Smooth muscle cell (in vitro differentiated cells): ENCODE data around the gene BMAL1. TPM values are rescaled to one million over a fixed set of nuclear protein-coding genes. Genes with fewer than 3 reads are reported as not detected.

Experiments
- DNase-seq: peaks from one replicate; lab custom pipeline; 2025; ENCODE audit not compliant: unreplicated experiment; lab: John Stamatoyannopoulos, UW
- H2AFZ ChIP-seq: fragments of 200-600 bp; sonication (generic); 2 replicates; pipeline ENCODE4 v1.6.0; 2016; ENCODE audit warnings: antibody characterized with exemption, low read depth, mild to moderate bottlenecking
- H3F3A ChIP-seq: fragments of 200-600 bp; sonication (generic); 2 replicates; pipeline ENCODE4 v1.6.0; 2017; ENCODE audit warnings: antibody characterized with exemption, low read depth
- H3K27ac ChIP-seq: fragments of 200-600 bp; sonication (generic); 2 replicates; pipeline ENCODE4 v1.5.1; 2016; ENCODE audit warnings: low read depth, mild to moderate bottlenecking
- H3K27me3 ChIP-seq: fragments of 200-600 bp; sonication (generic); 2 replicates; pipeline ENCODE4 v1.6.1; 2016; ENCODE audit warnings: low read depth, mild to moderate bottlenecking
- H3K36me3 ChIP-seq: fragments of 200-600 bp; sonication (generic); 2 replicates; pipeline ENCODE4 v1.5.1; 2016; ENCODE audit warnings: low read depth
- H3K4me1 ChIP-seq: fragments of 200-600 bp; sonication (generic); 2 replicates; pipeline ENCODE4 v1.5.1; 2016; ENCODE audit warnings: low read depth
- H3K4me2 ChIP-seq: fragments of 200-600 bp; sonication (generic); 2 replicates; pipeline ENCODE4 v1.6.0; 2016; ENCODE audit warnings: mild to moderate bottlenecking
- H3K4me3 ChIP-seq: fragments of 200-600 bp; sonication (generic); 2 replicates; pipeline ENCODE4 v1.5.1; 2016; ENCODE audit warnings: mild to moderate bottlenecking
- H3K79me2 ChIP-seq: fragments of 200-600 bp; sonication (generic); 2 replicates; pipeline ENCODE4 v1.6.0; 2016; ENCODE audit warnings: low read depth, mild to moderate bottlenecking
- H3K9ac ChIP-seq: fragments of 200-600 bp; sonication (generic); 2 replicates; pipeline ENCODE4 v1.6.0; 2016; ENCODE audit warnings: low read depth
- H3K9me3 ChIP-seq: fragments of 200-600 bp; sonication (generic); replicated peaks from 2 replicates; pipeline ENCODE4 v1.5.1; 2016; ENCODE audit warnings: low read depth
- H4K20me1 ChIP-seq: fragments of 200-600 bp; sonication (generic); 2 replicates; pipeline ENCODE4 v1.6.0; 2016; ENCODE audit warnings: low read depth
- WGBS: methylation state at CpG from one replicate; pipeline ENCODE4 v1.1.7; 2016; ENCODE audit warnings: low lambda C conversion rate; 5-methylcytosine and 5-hydroxymethylcytosine counted together
- polyA plus RNA-seq: library from polyadenylated mRNA; unstranded; fragments of >200 nt; fragmentation: Nextera tagmentation; extraction: Ambion mirVana; gene quantifications from 2 replicates; pipeline ENCODE4 v1.2.1, GENCODE V29; 2016
- total RNA-seq: library from RNA; depleted of rRNA; stranded (reverse); fragments of >200 nt; gene quantifications from 2 replicates; pipeline ENCODE4 v1.2.3, GENCODE V29; 2014
- TF ChIP-seq, protein P1 (sequence below): fragments of 200-600 bp; sonication (generic); IDR thresholded peaks from 2 replicates; pipeline ENCODE4 v1.5.1; 2017; ENCODE audit warnings: borderline replicate concordance, mild to moderate bottlenecking, antibody characterized with exemption; ENCODE audit not compliant: insufficient read depth, poor library complexity, severe bottlenecking

The BMAL1 gene
- total and polyA plus RNA-seq, 2 experiments from 2014 or later = 9.9 to 24.5 TPM

DNA sequence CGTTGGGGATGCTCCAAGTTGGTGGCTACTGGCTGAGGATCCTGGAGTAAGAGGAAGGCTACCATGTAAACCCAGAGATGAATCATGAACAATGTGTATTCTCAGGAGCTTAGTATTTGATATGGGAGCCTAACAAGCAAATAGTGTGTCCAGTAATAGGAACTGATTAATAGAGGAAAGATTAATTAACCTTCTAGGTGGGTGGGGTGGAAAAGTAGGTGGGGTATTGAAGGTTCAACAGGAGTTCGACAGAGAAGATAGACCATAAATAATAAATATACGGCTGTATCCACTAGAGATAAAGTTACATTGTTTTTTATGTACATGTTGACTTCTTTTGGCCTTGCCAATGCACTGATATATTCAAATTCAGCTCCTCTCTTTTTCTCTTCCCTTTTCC is 43.1 kb downstream of the BMAL1 start:
- TF ChIP-seq, protein P1, sequence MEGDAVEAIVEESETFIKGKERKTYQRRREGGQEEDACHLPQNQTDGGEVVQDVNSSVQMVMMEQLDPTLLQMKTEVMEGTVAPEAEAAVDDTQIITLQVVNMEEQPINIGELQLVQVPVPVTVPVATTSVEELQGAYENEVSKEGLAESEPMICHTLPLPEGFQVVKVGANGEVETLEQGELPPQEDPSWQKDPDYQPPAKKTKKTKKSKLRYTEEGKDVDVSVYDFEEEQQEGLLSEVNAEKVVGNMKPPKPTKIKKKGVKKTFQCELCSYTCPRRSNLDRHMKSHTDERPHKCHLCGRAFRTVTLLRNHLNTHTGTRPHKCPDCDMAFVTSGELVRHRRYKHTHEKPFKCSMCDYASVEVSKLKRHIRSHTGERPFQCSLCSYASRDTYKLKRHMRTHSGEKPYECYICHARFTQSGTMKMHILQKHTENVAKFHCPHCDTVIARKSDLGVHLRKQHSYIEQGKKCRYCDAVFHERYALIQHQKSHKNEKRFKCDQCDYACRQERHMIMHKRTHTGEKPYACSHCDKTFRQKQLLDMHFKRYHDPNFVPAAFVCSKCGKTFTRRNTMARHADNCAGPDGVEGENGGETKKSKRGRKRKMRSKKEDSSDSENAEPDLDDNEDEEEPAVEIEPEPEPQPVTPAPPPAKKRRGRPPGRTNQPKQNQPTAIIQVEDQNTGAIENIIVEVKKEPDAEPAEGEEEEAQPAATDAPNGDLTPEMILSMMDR = no peak
- Histone ChIP-seq H3K36me3 (no peaks in the 10 kb centered on the region), H3K4me1 (no peaks in the 10 kb centered on the region), H3K27ac (no peak overlapping the region), H4K20me1 (peaks cover 29% of the 10 kb centered on the region), H3K4me2 (no peak overlapping the region), H3K9ac (no peak overlapping the region), H3K9me3 (no peaks in the 10 kb centered on the region), H3K79me2 (peaks cover 24% of the 10 kb centered on the region), H3K27me3 (no peaks in the 10 kb centered on the region), H3F3A (no peaks in the 10 kb centered on the region), H3K4me3 (no peak overlapping the region), H2AFZ (no peak overlapping the region)
- DNase-seq = no peak
- WGBS = 93% methylated on average over 3 of the region's 3 CpGs

DNA sequence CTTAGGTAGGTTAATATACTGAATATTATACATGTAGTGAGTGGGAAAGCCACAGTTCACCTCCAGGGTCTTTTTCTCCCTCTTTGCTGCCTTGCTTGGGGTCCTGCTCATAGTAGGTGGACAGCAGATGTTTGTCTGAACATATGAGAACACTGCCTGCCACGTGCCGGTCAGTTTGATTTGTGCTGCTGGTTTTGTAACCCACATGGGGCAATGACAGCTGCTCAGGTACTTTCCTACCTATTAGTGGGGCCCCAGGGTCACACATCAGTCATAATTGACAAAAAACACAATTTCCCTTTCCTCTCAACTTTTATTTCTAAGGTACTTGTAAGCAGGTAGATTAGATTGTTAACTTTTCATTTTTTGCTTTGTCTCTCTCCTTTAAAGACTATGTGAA is 43.8 kb downstream of the BMAL1 start:
- no peaks in the 10 kb centered on the region for H3K27me3 ChIP-seq
- TF ChIP-seq, protein P1 = no peak
- no peaks in the 10 kb centered on the region for H3F3A ChIP-seq
- H2AFZ ChIP-seq = no peak overlapping the region
- no peaks in the 10 kb centered on the region for H3K36me3 ChIP-seq
- peaks cover 27% of the 10 kb centered on the region for H4K20me1 ChIP-seq
- no peak for DNase-seq
- no peak overlapping the region for H3K4me2 ChIP-seq
- no peak overlapping the region for H3K27ac ChIP-seq
- H3K9me3 ChIP-seq = no peaks in the 10 kb centered on the region
- H3K4me1 ChIP-seq = no peaks in the 10 kb centered on the region
- H3K9ac ChIP-seq = no peak overlapping the region
- H3K4me3 ChIP-seq = no peak overlapping the region
- peaks cover 24% of the 10 kb centered on the region for H3K79me2 ChIP-seq
- WGBS = 85% methylated on average over 2 of the region's 2 CpGs

DNA sequence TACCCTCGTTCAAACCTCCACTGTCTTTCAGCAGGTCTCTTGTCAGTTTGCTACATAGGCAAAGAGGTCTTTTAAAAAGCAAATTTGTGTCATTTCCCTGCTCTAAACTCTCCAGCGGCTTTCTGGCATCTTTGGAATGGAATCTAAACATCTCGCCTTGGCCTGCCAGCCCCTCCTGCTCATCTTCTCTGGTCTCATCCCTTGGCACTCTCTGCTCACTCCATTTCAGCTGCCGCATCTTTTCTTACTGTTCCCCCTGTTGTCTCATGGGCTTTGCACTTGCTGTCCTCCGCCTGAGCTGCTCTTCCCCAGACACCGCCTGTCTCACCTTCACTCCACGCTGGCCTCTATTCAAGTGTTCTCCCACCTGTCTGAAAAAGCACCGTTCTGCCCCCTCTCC is 46.6 kb downstream of the BMAL1 start:
- no peak overlapping the region for H3K4me3 ChIP-seq
- peaks cover 8% of the 10 kb centered on the region for H3K79me2 ChIP-seq
- no peaks in the 10 kb centered on the region for H3K27me3 ChIP-seq
- no peak overlapping the region for H3K27ac ChIP-seq
- no peak overlapping the region for H3K4me2 ChIP-seq
- no peaks in the 10 kb centered on the region for H3F3A ChIP-seq
- no peaks in the 10 kb centered on the region for H3K4me1 ChIP-seq
- 85% methylated on average over 8 of the region's 8 CpGs for WGBS
- H3K9ac ChIP-seq = no peak overlapping the region
- H3K36me3 ChIP-seq = no peaks in the 10 kb centered on the region
- DNase-seq = no peak
- H4K20me1 ChIP-seq = peaks cover 18% of the 10 kb centered on the region
- no peak overlapping the region for H2AFZ ChIP-seq
- H3K9me3 ChIP-seq = no peaks in the 10 kb centered on the region
- TF ChIP-seq, protein P1 = no peak

DNA sequence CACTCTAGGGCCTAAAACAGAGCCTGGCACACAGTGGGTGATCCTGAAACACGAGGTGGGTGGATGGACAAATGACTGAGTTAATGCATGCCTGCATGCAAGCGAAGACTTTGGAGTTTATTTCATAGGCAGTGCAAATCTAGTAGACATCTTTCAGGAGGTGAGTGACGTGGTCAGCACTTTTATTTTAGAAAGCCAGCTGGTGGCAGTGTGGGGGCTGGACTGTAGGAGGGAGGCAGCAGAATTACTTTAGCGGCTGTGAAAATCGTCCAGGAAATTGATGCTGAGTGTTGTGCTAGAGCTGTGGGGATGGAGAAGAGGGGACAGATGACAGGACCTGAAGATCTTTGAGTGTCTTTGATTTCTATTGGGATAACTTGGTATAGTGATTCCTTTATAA is 47.1 kb downstream of the BMAL1 start:
- Histone ChIP-seq H3K4me3 (no peak overlapping the region), H3K79me2 (peaks cover 8% of the 10 kb centered on the region), H3K4me2 (no peak overlapping the region), H3F3A (no peaks in the 10 kb centered on the region), H3K27me3 (no peaks in the 10 kb centered on the region), H3K9me3 (no peaks in the 10 kb centered on the region), H3K27ac (no peak overlapping the region), H3K9ac (no peak overlapping the region), H2AFZ (no peak overlapping the region), H3K36me3 (no peaks in the 10 kb centered on the region), H3K4me1 (no peaks in the 10 kb centered on the region), H4K20me1 (peaks cover 18% of the 10 kb centered on the region)
- 75% methylated on average over 5 of the region's 5 CpGs for WGBS
- DNase-seq = no peak
- TF ChIP-seq, protein P1 = no peak
